Colonic mucosa (tissue), 4 donors: ENCODE data around the gene LANCL1. TPM values are rescaled to one million over a fixed set of nuclear protein-coding genes. Genes with fewer than 3 reads are reported as not detected.

Experiments
- DNase-seq: peaks from one replicate; pipeline ENCODE4 v3.0.0-alpha.2; 2020
- H3K27ac ChIP-seq: fragments of 200-600 bp; one replicate; pipeline ENCODE4 v1.8.0; 2021
- H3K27me3 ChIP-seq: fragments of 200-600 bp; one replicate; pipeline ENCODE4 v1.8.0; 2021
- H3K36me3 ChIP-seq: fragments of 200-600 bp; one replicate; pipeline ENCODE4 v1.8.0; 2021
- H3K4me1 ChIP-seq: fragments of 200-600 bp; one replicate; pipeline ENCODE4 v1.8.0; 2021; ENCODE audit warnings: mild to moderate bottlenecking
- H3K4me3 ChIP-seq: fragments of 200-600 bp; one replicate; pipeline ENCODE4 v1.8.0; 2021
- H3K9ac ChIP-seq, 2 donors: one replicate each; pipeline ENCODE4 v1.7.0; 2013; ENCODE audit warnings: control low read depth in 2 of 2, low read depth in 2 of 2, low read length in 2 of 2
- H3K9me3 ChIP-seq: fragments of 200-600 bp; one replicate; pipeline ENCODE4 v1.8.0; 2021
- intact Hi-C: fragments of 100-400 bp; cut with DNase I; formaldehyde crosslinking; loops from one replicate; pipeline ENCODE4 v1.14.1; 2022
- total RNA-seq, 2 donors: library from RNA; stranded (reverse); fragmentation: NEBNext Ultra II Directional in 1 of 2; extraction: Animal tissue kit (Norgen Biotek cat#: 25700) in 1 of 2; gene quantifications; one replicate each; pipeline ENCODE4 v1.2.1, GENCODE V29; 2021
- TF ChIP-seq, protein P1 (sequence below): fragments of 200-600 bp; IDR thresholded peaks from one replicate; pipeline ENCODE4 v1.8.0; 2022; ENCODE audit warnings: antibody characterized with exemption, mild to moderate bottlenecking
- donor health status: healthy.
- donor health status: DM: no; HTN: no; CAD: no.
- donor health status: DM: no; HTN: no; CAD: no.

The LANCL1 gene, protein sequence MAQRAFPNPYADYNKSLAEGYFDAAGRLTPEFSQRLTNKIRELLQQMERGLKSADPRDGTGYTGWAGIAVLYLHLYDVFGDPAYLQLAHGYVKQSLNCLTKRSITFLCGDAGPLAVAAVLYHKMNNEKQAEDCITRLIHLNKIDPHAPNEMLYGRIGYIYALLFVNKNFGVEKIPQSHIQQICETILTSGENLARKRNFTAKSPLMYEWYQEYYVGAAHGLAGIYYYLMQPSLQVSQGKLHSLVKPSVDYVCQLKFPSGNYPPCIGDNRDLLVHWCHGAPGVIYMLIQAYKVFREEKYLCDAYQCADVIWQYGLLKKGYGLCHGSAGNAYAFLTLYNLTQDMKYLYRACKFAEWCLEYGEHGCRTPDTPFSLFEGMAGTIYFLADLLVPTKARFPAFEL
- total RNA-seq: 10 to 100 TPM; 24.2 to 27.0 TPM

DNA sequence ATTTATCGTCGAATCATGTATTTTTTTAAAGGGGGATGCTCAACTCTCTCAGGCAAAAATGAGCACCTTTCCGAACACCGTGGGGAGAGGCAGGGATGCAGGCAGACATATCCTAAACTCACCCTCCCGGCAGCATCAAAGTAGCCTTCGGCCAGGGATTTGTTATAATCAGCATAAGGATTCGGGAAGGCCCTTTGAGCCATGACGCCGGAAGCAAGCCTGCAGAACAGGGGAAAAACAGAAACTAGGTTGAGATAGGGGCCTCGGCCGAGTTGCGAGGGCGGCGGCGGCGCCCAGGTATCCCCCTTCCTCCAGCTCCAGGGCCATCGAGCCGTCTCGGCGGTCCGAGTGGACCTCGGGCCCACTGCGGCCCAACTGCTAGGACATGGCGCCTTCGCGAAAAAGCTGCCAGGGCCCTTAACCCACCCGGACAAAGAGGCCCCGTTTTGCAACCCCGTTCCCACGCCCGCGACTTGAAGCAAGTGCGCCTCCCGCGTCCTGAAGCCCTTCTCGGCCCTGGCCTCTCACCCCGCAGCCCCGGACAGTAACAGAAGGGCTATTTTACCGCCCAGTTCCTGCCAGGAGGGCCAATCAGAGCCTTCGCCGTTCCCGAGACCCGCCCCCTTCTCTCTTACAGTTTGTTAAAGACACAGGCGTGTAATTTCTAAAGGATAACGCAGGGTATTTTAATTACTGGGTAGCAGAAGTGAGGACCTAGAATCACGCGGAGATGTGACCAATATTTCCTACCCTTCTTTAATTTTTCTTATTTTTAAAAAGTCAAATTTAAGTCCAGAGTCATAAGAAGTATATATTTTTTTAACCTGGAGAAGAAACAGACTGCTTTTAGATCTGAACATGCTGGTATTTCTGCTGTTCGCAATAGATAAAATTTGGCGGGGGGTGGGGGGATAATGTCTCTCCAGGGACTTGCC is at the start of gene LANCL1:
Gene LANCL1 (minus strand): TSS at position 566 of the 935 bp plus-strand sequence. CDS start 363 bp downstream, at position 203.
- TF ChIP-seq, protein P1, sequence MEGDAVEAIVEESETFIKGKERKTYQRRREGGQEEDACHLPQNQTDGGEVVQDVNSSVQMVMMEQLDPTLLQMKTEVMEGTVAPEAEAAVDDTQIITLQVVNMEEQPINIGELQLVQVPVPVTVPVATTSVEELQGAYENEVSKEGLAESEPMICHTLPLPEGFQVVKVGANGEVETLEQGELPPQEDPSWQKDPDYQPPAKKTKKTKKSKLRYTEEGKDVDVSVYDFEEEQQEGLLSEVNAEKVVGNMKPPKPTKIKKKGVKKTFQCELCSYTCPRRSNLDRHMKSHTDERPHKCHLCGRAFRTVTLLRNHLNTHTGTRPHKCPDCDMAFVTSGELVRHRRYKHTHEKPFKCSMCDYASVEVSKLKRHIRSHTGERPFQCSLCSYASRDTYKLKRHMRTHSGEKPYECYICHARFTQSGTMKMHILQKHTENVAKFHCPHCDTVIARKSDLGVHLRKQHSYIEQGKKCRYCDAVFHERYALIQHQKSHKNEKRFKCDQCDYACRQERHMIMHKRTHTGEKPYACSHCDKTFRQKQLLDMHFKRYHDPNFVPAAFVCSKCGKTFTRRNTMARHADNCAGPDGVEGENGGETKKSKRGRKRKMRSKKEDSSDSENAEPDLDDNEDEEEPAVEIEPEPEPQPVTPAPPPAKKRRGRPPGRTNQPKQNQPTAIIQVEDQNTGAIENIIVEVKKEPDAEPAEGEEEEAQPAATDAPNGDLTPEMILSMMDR: no peak

DNA sequence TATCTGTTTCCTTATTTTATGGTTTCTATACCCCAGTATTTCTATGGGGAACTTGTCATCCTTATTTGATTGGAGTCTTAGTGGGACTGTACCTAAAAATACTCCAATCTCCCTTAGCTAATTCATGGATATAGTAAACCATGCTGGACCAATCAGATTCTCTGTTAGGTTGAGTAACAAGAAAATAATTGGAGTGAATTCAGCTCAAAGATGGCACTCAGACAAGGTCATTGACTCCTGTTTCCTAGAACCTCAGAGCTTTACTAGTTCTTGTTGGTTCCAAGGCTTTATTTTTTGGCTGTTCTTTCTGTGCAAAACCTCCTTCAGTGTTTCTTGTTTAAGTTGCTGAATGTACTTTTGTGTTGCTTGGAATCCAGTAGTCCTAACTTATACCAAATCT is 48.0 kb upstream of the LANCL1 start:
- Histone ChIP-seq H3K9ac (no peak overlapping the region), H3K27ac (no peak overlapping the region), H3K4me1 (no peaks in the 10 kb centered on the region), H3K27me3 (no peaks in the 10 kb centered on the region), H3K36me3 (no peaks in the 10 kb centered on the region), H3K9me3 (no peaks in the 10 kb centered on the region), H3K4me3 (no peak overlapping the region)
- intact Hi-C loops: no loop called here
- DNase-seq: no peak
- TF ChIP-seq, protein P1: no peak

More for the DNA sequence above, at the start of gene LANCL1:
- intact Hi-C loops: no loop called here
- no peaks in the 10 kb centered on the region for H3K4me1 ChIP-seq
- H3K27ac ChIP-seq: peak within 1 kb of the TSS; percentile 63
- H3K9me3 ChIP-seq: no peaks in the 10 kb centered on the region
- H3K9ac ChIP-seq: peak within 1 kb of the TSS; percentile 79 to 88
- peak; percentile 94 for DNase-seq
- H3K36me3 ChIP-seq: no peaks in the 10 kb centered on the region
- peak within 1 kb of the TSS; percentile 88 for H3K4me3 ChIP-seq
- H3K27me3 ChIP-seq: no peaks in the 10 kb centered on the region

DNA sequence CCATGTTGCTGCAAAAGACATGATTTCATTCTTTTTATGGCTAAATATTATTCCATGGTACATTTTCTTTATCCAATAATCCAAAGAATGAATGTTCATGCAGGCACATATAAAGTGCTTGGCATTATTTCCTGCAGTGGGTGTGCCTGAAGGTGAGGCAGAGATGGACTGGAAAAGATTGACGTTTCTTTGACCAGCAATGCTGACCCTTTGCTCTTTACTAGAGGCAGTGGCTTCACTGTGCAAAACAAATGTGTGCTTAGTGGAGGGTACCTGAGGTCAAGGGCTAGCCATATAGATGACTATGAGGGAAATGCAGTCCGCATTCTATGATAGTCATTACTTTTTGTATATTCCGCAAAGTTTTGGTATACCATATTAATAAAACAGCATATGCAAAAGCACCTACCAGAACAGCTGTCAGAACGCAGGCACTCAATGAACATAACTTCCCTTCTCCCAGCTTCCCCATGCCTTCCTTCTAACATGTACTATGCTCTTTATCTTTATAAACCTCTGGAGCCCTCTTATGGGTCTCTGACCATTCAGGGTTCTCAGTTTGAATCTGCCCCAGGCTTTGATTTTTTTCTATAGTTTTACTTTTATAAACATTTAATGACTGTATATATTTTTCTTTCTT is 47.2 kb upstream of the LANCL1 start:
- intact Hi-C loops: no loop called here
- no peaks in the 10 kb centered on the region for H3K27me3 ChIP-seq
- H3K4me3 ChIP-seq: no peak overlapping the region
- no peak overlapping the region for H3K27ac ChIP-seq
- TF ChIP-seq, protein P1: no peak
- no peaks in the 10 kb centered on the region for H3K9me3 ChIP-seq
- no peaks in the 10 kb centered on the region for H3K4me1 ChIP-seq
- DNase-seq: no peak
- H3K9ac ChIP-seq: no peak overlapping the region
- H3K36me3 ChIP-seq: no peaks in the 10 kb centered on the region

DNA sequence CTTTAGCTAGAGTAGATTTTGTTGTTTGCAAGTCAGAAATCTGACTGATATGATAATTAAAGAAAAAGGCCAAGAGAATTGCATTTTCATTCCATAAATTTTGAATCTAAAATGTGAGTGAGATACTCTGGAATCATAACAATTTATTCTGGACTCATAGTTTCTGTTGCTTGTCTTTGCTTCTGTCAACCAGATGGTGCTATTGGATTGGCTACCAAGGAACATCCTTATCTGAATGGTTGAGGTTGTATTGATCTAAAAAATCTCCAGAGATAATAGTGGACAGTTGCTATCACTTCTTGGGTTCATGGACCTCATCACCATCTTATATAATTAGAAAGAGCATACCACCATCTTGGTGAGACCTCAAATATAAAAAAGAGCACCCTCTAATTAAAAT is 45.8 kb upstream of the LANCL1 start:
- intact Hi-C loops: no loop called here
- H3K36me3 ChIP-seq: no peaks in the 10 kb centered on the region
- no peak for DNase-seq

More for the DNA sequence above, 45.8 kb upstream of the LANCL1 start:
- Histone ChIP-seq H3K27me3 (no peaks in the 10 kb centered on the region), H3K4me1 (no peaks in the 10 kb centered on the region), H3K9me3 (no peaks in the 10 kb centered on the region), H3K9ac (no peak overlapping the region), H3K27ac (no peak overlapping the region), H3K4me3 (no peak overlapping the region)
- TF ChIP-seq, protein P1: no peak
